Cardiac muscle cell (in vitro differentiated cells and primary cell): ENCODE measurements around the gene NAA38. TPM values are rescaled to one million over a fixed set of nuclear protein-coding genes. Genes with fewer than 3 reads are reported as not detected.
A peak's percentile ranks its signal among the peaks of the same experiment; 100 is the strongest.

ENCODE experiments used
- DNase-seq, 2 donors: peaks; one replicate each; pipeline versions ENCODE4 v3.0.0 to v3.0.0-alpha.2; 2010 to 2017; ENCODE audit warnings: low read depth in 1 of 2, low spot score in 1 of 2
- H3K27ac ChIP-seq: fragments of 200-600 bp; sonication (generic); 2 replicates; pipeline ENCODE4 v1.5.1; 2016
- H3K27me3 ChIP-seq: fragments of 200-600 bp; sonication (generic); 2 replicates; pipeline ENCODE4 v1.6.0; 2016; ENCODE audit warnings: control low read depth
- H3K36me3 ChIP-seq: fragments of 200-600 bp; sonication (generic); 2 replicates; pipeline ENCODE4 v1.5.1; 2016; ENCODE audit warnings: control low read depth
- H3K4me1 ChIP-seq: fragments of 200-600 bp; sonication (generic); 2 replicates; pipeline ENCODE4 v1.8.1; 2017; ENCODE audit warnings: low read depth, mild to moderate bottlenecking, mixed run types
- H3K4me3 ChIP-seq: fragments of 200-600 bp; sonication (generic); 2 replicates; pipeline ENCODE4 v1.5.1; 2016; ENCODE audit warnings: mild to moderate bottlenecking
- H3K9me3 ChIP-seq: fragments of 200-600 bp; sonication (generic); 2 replicates; pipeline ENCODE4 v1.5.1; 2017; ENCODE audit warnings: low read depth, mild to moderate bottlenecking, control low read depth
- CTCF ChIP-seq: IDR thresholded peaks from 2 replicates; pipeline ENCODE4 v1.5.1; 2012; ENCODE audit warnings: low read depth, mild to moderate bottlenecking, low read length
- polyA plus RNA-seq: library from polyadenylated mRNA; unstranded; fragments of >200 nt; fragmentation: Nextera tagmentation; extraction: Ambion mirVana; gene quantifications from 2 replicates; pipeline ENCODE4 v1.2.1, GENCODE V29; 2016
- total RNA-seq: library from RNA; depleted of rRNA; stranded (reverse); fragments of >200 nt; gene quantifications from 2 replicates; pipeline ENCODE4 v1.2.3, GENCODE V29; 2016

NAA38 gene
- total and polyA plus RNA-seq, 2 experiments from 2014 or later, result 107 to 168 TPM

DNA sequence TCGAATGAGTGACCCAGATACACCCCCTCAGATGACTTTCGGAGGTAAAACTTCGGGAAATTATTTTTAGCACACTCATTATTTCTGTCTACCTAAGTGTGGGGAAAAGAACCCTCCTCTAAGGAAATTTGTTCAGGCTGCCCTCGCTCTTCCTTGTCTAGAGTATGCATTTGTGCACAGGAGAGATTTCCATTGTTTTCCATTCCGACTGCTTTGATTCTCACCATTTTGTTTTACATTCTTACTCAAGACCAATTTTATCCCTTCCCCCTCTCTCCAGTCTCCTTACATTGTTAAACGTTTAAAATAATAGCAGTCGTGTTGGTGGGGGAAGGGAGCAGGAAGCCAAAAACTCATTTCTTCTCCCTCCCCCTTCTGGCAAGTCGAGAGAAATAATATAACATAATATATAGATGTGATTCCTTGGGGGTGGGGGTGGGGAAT, 29.7 kb upstream of the NAA38 start:
- TF ChIP-seq CTCF, result no peak
- DNase-seq, result peak in 1 of 2 donors; percentile 42
- peaks cover 43% of the 10 kb centered on the region for H3K4me1 ChIP-seq
- peak overlapping the region; percentile 90 for H3K4me3 ChIP-seq
- H3K36me3 ChIP-seq, result peaks cover 11% of the 10 kb centered on the region
- no peaks in the 10 kb centered on the region for H3K9me3 ChIP-seq
- no peaks in the 10 kb centered on the region for H3K27me3 ChIP-seq
- H3K27ac ChIP-seq, result peak overlapping the region; percentile 89

- H3K27ac ChIP-seq, result peak overlapping the region; percentile 89
These were observed 29.1 kb upstream of the NAA38 start for GRCh38 chr17:7886227-7887037.

DNA sequence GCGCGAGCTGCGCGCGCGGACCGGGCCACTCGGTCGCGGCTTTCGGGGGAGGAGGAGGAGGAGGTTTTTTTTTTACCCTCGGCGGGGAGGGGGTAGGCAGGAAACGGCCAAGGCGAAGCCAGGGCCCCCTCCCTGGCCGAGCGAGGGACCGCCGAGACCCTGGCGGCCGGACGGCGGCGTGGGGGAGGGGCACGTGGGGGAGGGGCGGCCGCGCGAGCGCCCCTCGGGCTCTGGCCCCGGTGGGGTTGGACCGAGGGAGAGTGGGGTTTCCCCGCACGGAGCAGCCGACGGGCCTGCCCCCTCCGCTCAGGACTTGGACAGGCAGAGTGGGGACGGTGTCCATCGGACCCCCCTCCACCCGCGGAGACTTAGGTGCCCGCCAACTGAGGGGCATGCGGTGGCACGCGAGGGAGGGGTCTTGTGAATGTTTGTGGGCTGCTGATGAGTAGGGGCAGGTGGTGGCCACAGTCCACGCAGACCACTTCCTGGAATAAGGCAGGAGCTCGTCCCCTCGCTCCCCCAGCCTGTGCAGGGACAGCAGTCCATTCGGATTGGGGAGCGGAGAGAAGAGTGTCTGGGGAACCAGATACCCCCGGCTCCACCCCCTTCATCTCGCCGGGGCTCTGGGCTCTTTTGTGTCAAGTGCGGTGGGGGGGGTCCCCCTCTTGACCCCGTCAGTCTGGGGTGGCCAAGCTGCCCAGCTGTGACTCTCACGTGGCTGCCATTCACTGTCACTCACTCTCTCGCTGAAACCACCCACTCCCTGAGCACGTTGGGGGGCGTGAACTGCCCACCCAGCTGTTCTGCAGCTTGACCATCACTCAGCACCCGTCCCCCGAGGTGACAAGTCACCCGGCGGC, 28.2 kb upstream of the NAA38 start:
- peak overlapping the region; percentile 89 for H3K27ac ChIP-seq
- DNase-seq, result peak; percentile 53 to 92
- no peak for TF ChIP-seq CTCF
- H3K4me3 ChIP-seq, result peak overlapping the region; percentile 90
- peaks cover 1% of the 10 kb centered on the region for H3K36me3 ChIP-seq
- H3K9me3 ChIP-seq, result no peaks in the 10 kb centered on the region
- no peaks in the 10 kb centered on the region for H3K27me3 ChIP-seq
- peaks cover 46% of the 10 kb centered on the region for H3K4me1 ChIP-seq

More at GRCh38 chr17:7886227-7887037, 29.1 kb upstream of the NAA38 start:
- H3K9me3 ChIP-seq, result no peaks in the 10 kb centered on the region
- H3K27me3 ChIP-seq, result no peaks in the 10 kb centered on the region
- DNase-seq, result peak; percentile 42 to 51
- H3K4me1 ChIP-seq, result peaks cover 45% of the 10 kb centered on the region
- peak overlapping the region; percentile 90 for H3K4me3 ChIP-seq
- peak; percentile 12 for TF ChIP-seq CTCF
- peaks cover 8% of the 10 kb centered on the region for H3K36me3 ChIP-seq

GRCh38 chr17:7884581-7885366, 27.4 kb upstream of the NAA38 start:
- H3K4me3 ChIP-seq, result peak overlapping the region; percentile 90
- TF ChIP-seq CTCF, result no peak
- peak; percentile 21 to 33 for DNase-seq
- H3K4me1 ChIP-seq, result peaks cover 42% of the 10 kb centered on the region
- peak overlapping the region; percentile 89 for H3K27ac ChIP-seq
- H3K9me3 ChIP-seq, result no peaks in the 10 kb centered on the region
- H3K36me3 ChIP-seq, result peaks cover 7% of the 10 kb centered on the region
- no peaks in the 10 kb centered on the region for H3K27me3 ChIP-seq

DNA sequence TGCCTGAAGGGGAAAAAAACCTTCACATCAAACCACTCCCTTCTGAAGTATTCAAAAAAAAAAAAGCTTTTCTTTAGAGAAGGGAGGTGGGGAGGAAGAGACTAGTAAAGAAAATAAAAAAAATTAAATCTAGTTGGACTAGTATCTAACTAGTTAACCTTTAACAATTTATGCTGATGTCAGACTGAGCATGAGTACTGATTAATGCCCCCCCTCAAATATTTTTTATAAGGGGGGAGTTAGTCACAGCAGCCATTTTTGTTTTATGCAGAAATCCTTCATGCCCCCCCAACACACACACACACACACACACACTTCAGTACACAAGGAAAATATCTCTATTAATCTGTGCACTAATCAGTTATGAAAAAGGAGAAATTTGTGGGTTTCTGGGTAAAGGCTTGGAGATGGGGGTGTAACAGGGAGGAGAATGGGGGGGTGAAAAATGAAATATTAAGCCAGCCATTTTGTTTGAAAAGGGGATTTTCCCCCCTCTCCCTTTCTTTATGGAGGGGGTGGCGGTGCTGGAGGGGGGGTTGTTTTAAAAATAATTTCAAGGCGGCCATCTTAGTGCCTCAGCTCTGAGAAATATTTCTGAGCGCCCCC, 26.5 kb upstream of the NAA38 start:
- Histone ChIP-seq H3K27ac (peak overlapping the region; percentile 72), H3K4me3 (peak overlapping the region; percentile 90)
- peak in 1 of 2 donors; percentile 42 for DNase-seq

More for the DNA sequence above, 26.5 kb upstream of the NAA38 start:
- H3K27me3 ChIP-seq, result no peaks in the 10 kb centered on the region
- no peaks in the 10 kb centered on the region for H3K9me3 ChIP-seq
- H3K36me3 ChIP-seq, result peaks cover 7% of the 10 kb centered on the region
- peaks cover 33% of the 10 kb centered on the region for H3K4me1 ChIP-seq
- TF ChIP-seq CTCF, result no peak
